Measurements from ENCODE around the gene SLC4A2. TPM values are rescaled to one million over a fixed set of nuclear protein-coding genes. Genes with fewer than 3 reads are reported as not detected.
A peak's percentile ranks its signal among the peaks of the same experiment; 100 is the strongest.

The SLC4A2 gene
- total RNA-seq, 2 donors from 2014 or later: 265 to 284 TPM

GRCh38 chr7:151028131-151028947, 31.1 kb upstream of the SLC4A2 start, which contains the start of gene ABCB8:
ABCB8 (plus strand) TSS chr7:151028450; CDS start chr7:151028516, 66 bp downstream.
- peak; percentile 99 for DNase-seq
- peak within 1 kb of the TSS; percentile 42 for H3K27ac ChIP-seq (ENCODE audit: low read depth, low read length)
- H3K36me3 ChIP-seq (ENCODE audit: control insufficient read depth, insufficient read depth, low read length): peaks cover 4% of the 10 kb centered on the region
- no peaks in the 10 kb centered on the region for H3K27me3 ChIP-seq (ENCODE audit: control insufficient read depth, insufficient read depth, low read length, poor library complexity, severe bottlenecking)
- no peaks in the 10 kb centered on the region for H3K9me3 Mint-ChIP-seq
- peaks cover 27% of the 10 kb centered on the region for H3K4me1 Mint-ChIP-seq
- H3K4me1 ChIP-seq (ENCODE audit: control insufficient read depth, insufficient read depth, low read length): peaks cover 9% of the 10 kb centered on the region
- H3K9me3 ChIP-seq (ENCODE audit: control insufficient read depth, low read length): no peaks in the 10 kb centered on the region
- peaks cover 21% of the 10 kb centered on the region for H3K27me3 Mint-ChIP-seq (ENCODE audit: insufficient read depth)
- peak within 1 kb of the TSS; percentile 93 for H3K4me3 ChIP-seq (ENCODE audit: low read length)
- H3K9ac ChIP-seq (ENCODE audit: extremely low read depth, low read length, poor library complexity, severe bottlenecking): peak within 1 kb of the TSS; percentile 83
- peak within 1 kb of the TSS; percentile 86 for H3K4me3 Mint-ChIP-seq
- H3K27ac Mint-ChIP-seq: peak within 1 kb of the TSS; percentile 99
- H3K36me3 Mint-ChIP-seq (ENCODE audit: low read depth): no peaks in the 10 kb centered on the region
- WGBS, 2 experiments (ENCODE audit: insufficient coverage in 1 of 2, insufficient read length in 1 of 2): 0 to 1% methylated on average over 32 to 53 of the region's 53 CpGs
- TF ChIP-seq CTCF (conservative IDR thresholded peaks at IDR 0.05): peak; percentile 67

GRCh38 chr7:151028948-151029501, 30.4 kb upstream of the SLC4A2 start:
- TF ChIP-seq CTCF (conservative IDR thresholded peaks at IDR 0.05): peak; percentile 4
- H3K27me3 ChIP-seq (ENCODE audit: control insufficient read depth, insufficient read depth, low read length, poor library complexity, severe bottlenecking): no peaks in the 10 kb centered on the region
- H3K9me3 Mint-ChIP-seq: no peaks in the 10 kb centered on the region
- DNase-seq: no peak
- H3K27me3 Mint-ChIP-seq (ENCODE audit: insufficient read depth): peaks cover 16% of the 10 kb centered on the region
- H3K4me1 Mint-ChIP-seq: peaks cover 27% of the 10 kb centered on the region
- H3K36me3 Mint-ChIP-seq (ENCODE audit: low read depth): no peaks in the 10 kb centered on the region
- H3K4me3 ChIP-seq (ENCODE audit: low read length): peak overlapping the region; percentile 93
- peaks cover 9% of the 10 kb centered on the region for H3K4me1 ChIP-seq (ENCODE audit: control insufficient read depth, insufficient read depth, low read length)
- peak overlapping the region; percentile 83 for H3K9ac ChIP-seq (ENCODE audit: extremely low read depth, low read length, poor library complexity, severe bottlenecking)
- peak overlapping the region; percentile 98 for H3K27ac Mint-ChIP-seq
- peak overlapping the region; percentile 86 for H3K4me3 Mint-ChIP-seq
- H3K9me3 ChIP-seq (ENCODE audit: control insufficient read depth, low read length): no peaks in the 10 kb centered on the region
- H3K27ac ChIP-seq (ENCODE audit: low read depth, low read length): no peak overlapping the region
- 70 to 75% methylated on average over 8 to 17 of the region's 17 CpGs for WGBS, 2 experiments (ENCODE audit: insufficient coverage in 1 of 2, insufficient read length in 1 of 2)
- peaks cover 4% of the 10 kb centered on the region for H3K36me3 ChIP-seq (ENCODE audit: control insufficient read depth, insufficient read depth, low read length)

DNA sequence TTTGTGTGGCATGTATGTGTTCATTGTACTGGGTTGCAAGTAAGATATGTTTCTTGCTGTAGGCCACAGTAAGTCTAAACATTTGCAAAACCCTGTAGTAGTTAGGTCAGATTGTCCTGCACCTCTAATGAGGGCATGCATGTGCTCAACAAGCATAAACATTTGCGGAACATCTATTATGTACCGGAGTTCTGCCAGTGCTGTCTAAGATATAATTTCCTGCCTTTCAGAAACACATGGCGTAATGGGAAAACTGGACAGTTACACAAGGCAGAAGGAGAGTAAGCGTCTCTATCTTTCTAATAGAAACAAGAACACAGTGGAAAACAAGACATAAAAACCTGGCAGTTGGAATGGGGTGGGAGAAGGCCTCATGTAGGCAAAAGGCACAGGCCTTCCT, 28.4 kb upstream of the SLC4A2 start:
- Histone ChIP-seq H3K36me3 (ENCODE audit: control insufficient read depth, insufficient read depth, low read length) (peaks cover 4% of the 10 kb centered on the region), H3K27ac (ENCODE audit: low read depth, low read length) (no peak overlapping the region), H3K9ac (ENCODE audit: extremely low read depth, low read length, poor library complexity, severe bottlenecking) (no peak overlapping the region), H3K27me3 (ENCODE audit: control insufficient read depth, insufficient read depth, low read length, poor library complexity, severe bottlenecking) (no peaks in the 10 kb centered on the region), H3K4me3 (ENCODE audit: low read length) (no peak overlapping the region), H3K4me1 (ENCODE audit: control insufficient read depth, insufficient read depth, low read length) (peaks cover 7% of the 10 kb centered on the region), H3K9me3 (ENCODE audit: control insufficient read depth, low read length) (no peaks in the 10 kb centered on the region)
- DNase-seq: no peak
- 93 to 96% methylated on average over 3 to 4 of the region's 4 CpGs for WGBS, 2 experiments (ENCODE audit: insufficient coverage in 1 of 2, insufficient read length in 1 of 2)
- TF ChIP-seq CTCF (conservative IDR thresholded peaks at IDR 0.05): no peak
- H3K27me3 Mint-ChIP-seq (ENCODE audit: insufficient read depth): peaks cover 2% of the 10 kb centered on the region
- H3K9me3 Mint-ChIP-seq: no peaks in the 10 kb centered on the region
- H3K4me3 Mint-ChIP-seq: no peak overlapping the region
- H3K36me3 Mint-ChIP-seq (ENCODE audit: low read depth): no peaks in the 10 kb centered on the region
- H3K4me1 Mint-ChIP-seq: peaks cover 24% of the 10 kb centered on the region
- no peak overlapping the region for H3K27ac Mint-ChIP-seq
